GM12878 (cell line): ENCODE measurements around the gene FMNL2. TPM values are rescaled to one million over a fixed set of nuclear protein-coding genes. Genes with fewer than 3 reads are reported as not detected.

ENCODE experiments used
- BACH1 ChIP-seq: fragments of 450-650 bp; IDR thresholded peaks from 2 replicates; pipeline ENCODE4 v1.6.1; 2017; ENCODE audit warnings: mild to moderate bottlenecking, borderline replicate concordance
- CBX3 ChIP-seq: fragments of 200-600 bp; sonication (generic); IDR thresholded peaks from 2 replicates; pipeline ENCODE4 v1.6.1; 2016; ENCODE audit warnings: low read depth, borderline replicate concordance
- CUX1 ChIP-seq: IDR thresholded peaks from 2 replicates; pipeline ENCODE4 v1.6.1; 2012; ENCODE audit warnings: improper control_type of control experiment, low read depth, low read length; ENCODE audit not compliant: insufficient replicate concordance
- DPF2 ChIP-seq: fragments of 450-650 bp; IDR thresholded peaks from 2 replicates; pipeline ENCODE4 v1.6.1; 2017; ENCODE audit warnings: mild to moderate bottlenecking
- IKZF2 ChIP-seq, 2 experiments: fragments of 450-650 bp; IDR thresholded peaks; 2 replicates each; pipeline ENCODE4 v1.6.1; 2017; ENCODE audit warnings: mild to moderate bottlenecking in 2 of 2, moderate library complexity in 2 of 2
- KAT2A ChIP-seq: conservative IDR thresholded peaks from 2 replicates; pipeline ENCODE4 v1.6.1; 2011; ENCODE audit warnings: low read depth, low read length; ENCODE audit not compliant: control insufficient read depth
- NBN ChIP-seq: fragments of 450-650 bp; IDR thresholded peaks from 2 replicates; pipeline ENCODE4 v1.6.1; 2016
- RFX5 ChIP-seq: IDR thresholded peaks from 2 replicates; pipeline ENCODE4 v1.6.1; 2011; ENCODE audit warnings: low read depth, low read length, improper control_type of control experiment
- SKIL ChIP-seq: fragments of 450-650 bp; IDR thresholded peaks from 2 replicates; pipeline ENCODE4 v1.6.1; 2017; ENCODE audit warnings: mild to moderate bottlenecking, low read depth, inconsistent platforms; ENCODE audit not compliant: poor library complexity, severe bottlenecking
- polyA plus RNA-seq, 11 experiments: library from polyadenylated mRNA; depleted of rRNA in 4 of 11; unstranded in 6 of 11; stranded (reverse) in 5 of 11; fragments of >200 nt; fragmentation: Nextera tagmentation in 4 of 11; fragmentation: Illumina TruSeq in 1 of 11; extraction: Ambion mirVana in 4 of 11; extraction: Trizol in 1 of 11; gene quantifications; 1 replicate in 1 of 11; 2 replicates in 10 of 11; pipeline versions ENCODE4 v1.2.1 to v1.2.3, GENCODE V29; 2011 to 2016; ENCODE audit warnings: inconsistent platforms in 2 of 11, missing spikeins in 2 of 11, low read depth in 1 of 11
- total RNA-seq, 4 experiments: library from RNA; depleted of rRNA in 3 of 4; stranded (reverse); fragments of >200 nt in 3 of 4; fragmentation: Illumina TruSeq in 1 of 4; extraction: Trizol in 1 of 4; gene quantifications; 2 replicates each; pipeline versions ENCODE4 v1.2.1 to v1.2.3, GENCODE V29; 2013 to 2021

FMNL2 gene
- total and polyA plus RNA-seq, 10 of the 15 experiments (the other 5 are each of a cell fraction or from before 2014, with no cell fraction given) = 0.13 to 9.9 (median 0.35) TPM

- TF ChIP-seq CUX1 (no peak), BACH1 (peak; percentile 18; the same call in 1 of the 2 replicates), KAT2A (no peak), NBN (0 out of 2 replicates have a peak, but pooled peaks have one; percentile 22), DPF2 (0 out of 2 replicates have a peak, but pooled peaks have one; percentile 29), IKZF2 (IDR thresholded peaks at IDR 0.05) (peak; percentile 92 to 95), RFX5 (no peak), CBX3 (no peak), SKIL (peak; percentile 45)
Measured at GRCh38 chr2:152506843-152507242, 171.9 kb downstream of the FMNL2 start (continued).
